ENCODE results near the gene SOCS1. TPM values are rescaled to one million over a fixed set of nuclear protein-coding genes. Genes with fewer than 3 reads are reported as not detected.
"Not testable (repeated sequence)": the region's sequence is repeated elsewhere in the genome, so short reads cannot be mapped to it uniquely, and the experiment has no call there.

SOCS1 gene
- total RNA-seq, 1 donor from 2014 or later = 7.4 TPM

GRCh38 chr16:11225677-11226549 is 30.1 kb downstream of the SOCS1 start:
- Mint-ChIP-seq H3K9me3 (ENCODE audit: unreplicated experiment) (no peaks in the 10 kb centered on the region), H3K27ac (ENCODE audit: unreplicated experiment) (no peak overlapping the region), H3K36me3 (ENCODE audit: low read depth, unreplicated experiment) (no peaks in the 10 kb centered on the region), H3K4me3 (ENCODE audit: unreplicated experiment) (no peak overlapping the region), H3K27me3 (ENCODE audit: unreplicated experiment) (peaks cover 4% of the 10 kb centered on the region), H3K4me1 (ENCODE audit: unreplicated experiment) (no peaks in the 10 kb centered on the region)
- DNase-seq (ENCODE audit: low spot score) = no peak
- TF ChIP-seq CTCF (IDR thresholded peaks at IDR 0.05; ENCODE audit: unreplicated experiment) = no peak

GRCh38 chr16:11224894-11225676 is 30.9 kb downstream of the SOCS1 start:
- Mint-ChIP-seq H3K4me3 (ENCODE audit: unreplicated experiment) (no peak overlapping the region), H3K27me3 (ENCODE audit: unreplicated experiment) (peaks cover 4% of the 10 kb centered on the region), H3K27ac (ENCODE audit: unreplicated experiment) (no peak overlapping the region), H3K9me3 (ENCODE audit: unreplicated experiment) (no peaks in the 10 kb centered on the region), H3K36me3 (ENCODE audit: low read depth, unreplicated experiment) (no peaks in the 10 kb centered on the region), H3K4me1 (ENCODE audit: unreplicated experiment) (no peaks in the 10 kb centered on the region)
- no peak for DNase-seq (ENCODE audit: low spot score)
- TF ChIP-seq CTCF (IDR thresholded peaks at IDR 0.05; ENCODE audit: unreplicated experiment) = no peak

- Mint-ChIP-seq H3K27ac (ENCODE audit: unreplicated experiment) (no peak overlapping the region), H3K4me1 (ENCODE audit: unreplicated experiment) (no peaks in the 10 kb centered on the region), H3K36me3 (ENCODE audit: low read depth, unreplicated experiment) (no peaks in the 10 kb centered on the region), H3K4me3 (ENCODE audit: unreplicated experiment) (no peak overlapping the region), H3K27me3 (ENCODE audit: unreplicated experiment) (peaks cover 4% of the 10 kb centered on the region), H3K9me3 (ENCODE audit: unreplicated experiment) (no peaks in the 10 kb centered on the region)
- TF ChIP-seq CTCF (IDR thresholded peaks at IDR 0.05; ENCODE audit: unreplicated experiment) = no peak
- DNase-seq (ENCODE audit: low spot score) = no peak
Observed at GRCh38 chr16:11224096-11224893, 31.7 kb downstream of the SOCS1 start.

GRCh38 chr16:11220507-11220906 is 35.5 kb downstream of the SOCS1 start:
- H3K9me3 Mint-ChIP-seq (ENCODE audit: unreplicated experiment); H3K27me3 Mint-ChIP-seq (ENCODE audit: unreplicated experiment); H3K4me3 Mint-ChIP-seq (ENCODE audit: unreplicated experiment); DNase-seq (ENCODE audit: low spot score); H3K36me3 Mint-ChIP-seq (ENCODE audit: low read depth, unreplicated experiment); H3K4me1 Mint-ChIP-seq (ENCODE audit: unreplicated experiment); H3K27ac Mint-ChIP-seq (ENCODE audit: unreplicated experiment): not testable (repeated sequence)

GRCh38 chr16:11219178-11219577 is 36.8 kb downstream of the SOCS1 start:
- peaks cover 3% of the 10 kb centered on the region for H3K36me3 Mint-ChIP-seq (ENCODE audit: low read depth, unreplicated experiment)
- peaks cover 2% of the 10 kb centered on the region for H3K27me3 Mint-ChIP-seq (ENCODE audit: unreplicated experiment)
- H3K4me3 Mint-ChIP-seq (ENCODE audit: unreplicated experiment) = no peak overlapping the region
- H3K9me3 Mint-ChIP-seq (ENCODE audit: unreplicated experiment) = peaks cover 5% of the 10 kb centered on the region
- H3K27ac Mint-ChIP-seq (ENCODE audit: unreplicated experiment) = no peak overlapping the region
- no peaks in the 10 kb centered on the region for H3K4me1 Mint-ChIP-seq (ENCODE audit: unreplicated experiment)
- no peak for DNase-seq (ENCODE audit: low spot score)
- no peak for TF ChIP-seq CTCF (IDR thresholded peaks at IDR 0.05; ENCODE audit: unreplicated experiment)
